Eye (tissue), 1 donor: ENCODE measurements around the gene AGMAT.

Experiments used
- DNase-seq: peaks from one replicate; pipeline ENCODE4 v3.0.0-alpha.2; 2015

The AGMAT gene

GRCh38 chr1:15558516-15558915 lies 26.3 kb downstream of the AGMAT start:
- no peak for DNase-seq

- DNase-seq, result no peak
These were observed 27.3 kb downstream of the AGMAT start for GRCh38 chr1:15557594-15557993.

GRCh38 chr1:15557008-15557407 lies 27.8 kb downstream of the AGMAT start:
- DNase-seq, result no peak

- no peak for DNase-seq
These were observed 34.3 kb downstream of the AGMAT start for GRCh38 chr1:15550573-15550972.

- DNase-seq, result no peak
These were observed 38.2 kb downstream of the AGMAT start for GRCh38 chr1:15546641-15547040.

- DNase-seq, result no peak
These were observed 41.0 kb downstream of the AGMAT start for GRCh38 chr1:15543589-15544568.

- DNase-seq, result no peak
These were observed 41.6 kb downstream of the AGMAT start for GRCh38 chr1:15543251-15543588.

- DNase-seq, result no peak
These were observed 42.2 kb downstream of the AGMAT start for GRCh38 chr1:15542388-15543250.

- DNase-seq, result no peak
These were observed 43.5 kb downstream of the AGMAT start for GRCh38 chr1:15541231-15541792.

- DNase-seq, result no peak
These were observed 44.7 kb downstream of the AGMAT start for GRCh38 chr1:15540186-15540585.

GRCh38 chr1:15538771-15539170 lies 46.1 kb downstream of the AGMAT start:
- peak; percentile 37 for DNase-seq

- DNase-seq, result no peak
These were observed 53.2 kb downstream of the AGMAT start for GRCh38 chr1:15531682-15532081.

GRCh38 chr1:15531003-15531402 lies 53.8 kb downstream of the AGMAT start:
- no peak for DNase-seq

GRCh38 chr1:15526490-15527339 lies 58.1 kb downstream of the AGMAT start, which contains the start of gene DNAJC16:
Gene DNAJC16, plus strand, starts transcription at chr1:15526848. Its CDS starts 2,258 bp downstream, at chr1:15529106.
- peak; percentile 100 for DNase-seq

- no peak for DNase-seq
These were observed 58.8 kb downstream of the AGMAT start for GRCh38 chr1:15526021-15526489.

GRCh38 chr1:15525050-15526020 lies 59.5 kb downstream of the AGMAT start:
- DNase-seq, result peak; percentile 65

- DNase-seq, result peak; percentile 100
These were observed 60.4 kb downstream of the AGMAT start for GRCh38 chr1:15524283-15525049.

GRCh38 chr1:15524021-15524282 lies 60.9 kb downstream of the AGMAT start, which contains the start of gene CASP9:
Gene CASP9, minus strand, starts transcription at chr1:15524215. Its CDS starts 15 bp downstream, at chr1:15524200.
- DNase-seq, result no peak

GRCh38 chr1:15523104-15524020 lies 61.5 kb downstream of the AGMAT start:
- no peak for DNase-seq
